HAP-1 (cell line): Measurements from ENCODE around the gene MFRP.
A peak's percentile ranks its signal among the peaks of the same experiment; 100 is the strongest.
"Not testable (repeated sequence)": the region's sequence is repeated elsewhere in the genome, so short reads cannot be mapped to it uniquely, and the experiment has no call there.

ENCODE experiments used
- DNase-seq, 2 experiments: peaks; one replicate each; pipeline ENCODE4 v3.0.0-alpha.2; 2016 to 2020; ENCODE audit warnings: low spot score in 2 of 2
- H3K27me3 ChIP-seq: fragments of 250-450 bp; sonication (Bioruptor Pico); 2 replicates; pipeline ENCODE4 v1.5.1; 2020; ENCODE audit warnings: low read depth, mild to moderate bottlenecking, moderate library complexity
- H3K36me3 ChIP-seq: fragments of 250-450 bp; sonication (Bioruptor Pico); replicated peaks from 2 replicates; pipeline ENCODE4 v1.5.1; 2020; ENCODE audit warnings: mild to moderate bottlenecking
- H3K4me1 ChIP-seq: fragments of 250-450 bp; sonication (Bioruptor Pico); 2 replicates; pipeline ENCODE4 v1.5.1; 2020; ENCODE audit warnings: mild to moderate bottlenecking
- H3K4me3 ChIP-seq: fragments of 250-450 bp; sonication (Bioruptor Pico); 2 replicates; pipeline ENCODE4 v1.5.1; 2020; ENCODE audit warnings: mild to moderate bottlenecking, moderate library complexity
- H3K9me3 ChIP-seq: fragments of 250-450 bp; sonication (Bioruptor Pico); 2 replicates; pipeline ENCODE4 v1.5.1; 2020; ENCODE audit warnings: mild to moderate bottlenecking, moderate library complexity
- in situ Hi-C: fragments of 300-500 bp; cut with MboI; formaldehyde crosslinking; loops from 3 replicates; pipeline ENCODE4 v1.14.3; 2020; ENCODE audit warnings: low sequenced_read_pairs, inconsistent platforms, mixed read lengths

The MFRP gene

GRCh38 chr11:119346605-119347004 is at the start of gene MFRP:
Gene MFRP (minus strand): TSS chr11:119346705. CDS start chr11:119346513, 192 bp downstream.
- no peaks in the 10 kb centered on the region for H3K9me3 ChIP-seq
- no peaks in the 10 kb centered on the region for H3K27me3 ChIP-seq
- no peaks in the 10 kb centered on the region for H3K36me3 ChIP-seq
- H3K4me3 ChIP-seq, result no peak within 1 kb of the TSS
- in situ Hi-C loops, result no loop called here
- no peaks in the 10 kb centered on the region for H3K4me1 ChIP-seq
- no peak for DNase-seq

GRCh38 chr11:119391275-119391674 is 44.8 kb upstream of the MFRP start:
- Histone ChIP-seq H3K36me3 (no peaks in the 10 kb centered on the region), H3K4me3 (no peak overlapping the region), H3K27me3 (no peaks in the 10 kb centered on the region), H3K9me3 (no peaks in the 10 kb centered on the region), H3K4me1 (no peaks in the 10 kb centered on the region)
- in situ Hi-C loops, result no loop called here
- no peak for DNase-seq

- Histone ChIP-seq H3K9me3 (no peaks in the 10 kb centered on the region), H3K4me1 (no peaks in the 10 kb centered on the region), H3K27me3 (no peaks in the 10 kb centered on the region), H3K4me3 (no peak overlapping the region), H3K36me3 (no peaks in the 10 kb centered on the region)
- peak in 1 of 2 experiments; percentile 48 for DNase-seq
- in situ Hi-C loops, result loop anchor here (10.0 kb wide), 1 partner anchor 65 kb away; no protein-coding TSS in a partner anchor
Observed at GRCh38 chr11:119389611-119390254, 43.2 kb upstream of the MFRP start.

GRCh38 chr11:119388103-119388502 is 41.6 kb upstream of the MFRP start:
- Histone ChIP-seq H3K36me3 (no peaks in the 10 kb centered on the region), H3K4me3 (no peak overlapping the region), H3K4me1 (no peaks in the 10 kb centered on the region), H3K27me3 (no peaks in the 10 kb centered on the region), H3K9me3 (no peaks in the 10 kb centered on the region)
- DNase-seq, result no peak
- in situ Hi-C loops, result loop anchor here (10.0 kb wide), 1 partner anchor 63 kb away; no protein-coding TSS in a partner anchor

GRCh38 chr11:119384332-119384731 is 37.8 kb upstream of the MFRP start:
- H3K4me3 ChIP-seq, result no peak overlapping the region
- in situ Hi-C loops, result loop anchor here (10.0 kb wide), 1 partner anchor 60 kb away; no protein-coding TSS in a partner anchor
- H3K27me3 ChIP-seq, result no peaks in the 10 kb centered on the region
- no peaks in the 10 kb centered on the region; the same call in 1 of the 2 replicates for H3K9me3 ChIP-seq
- no peaks in the 10 kb centered on the region for H3K36me3 ChIP-seq
- H3K4me1 ChIP-seq, result peaks cover 15% of the 10 kb centered on the region
- DNase-seq, result no peak

- not testable (repeated sequence) for H3K36me3 ChIP-seq, H3K27me3 ChIP-seq, DNase-seq, H3K9me3 ChIP-seq
- peaks cover 15% of the 10 kb centered on the region for H3K4me1 ChIP-seq
- H3K4me3 ChIP-seq, result peak overlapping the region; percentile 42; the same call in 1 of the 2 replicates
- in situ Hi-C loops, result loop anchor here (10.0 kb wide), 1 partner anchor 58 kb away; no protein-coding TSS in a partner anchor
Observed at GRCh38 chr11:119382513-119382912, 36.0 kb upstream of the MFRP start.

GRCh38 chr11:119382101-119382500 is 35.6 kb upstream of the MFRP start:
- in situ Hi-C loops, result loop anchor here (10.0 kb wide), 1 partner anchor 57 kb away; no protein-coding TSS in a partner anchor
- no peaks in the 10 kb centered on the region for H3K36me3 ChIP-seq
- no peaks in the 10 kb centered on the region for H3K27me3 ChIP-seq
- H3K4me3 ChIP-seq, result peak overlapping the region; percentile 42
- peaks cover 15% of the 10 kb centered on the region for H3K4me1 ChIP-seq
- DNase-seq, result peak in 1 of 2 experiments; percentile 6
- no peaks in the 10 kb centered on the region; the same call in 1 of the 2 replicates for H3K9me3 ChIP-seq

- Histone ChIP-seq H3K36me3 (no peaks in the 10 kb centered on the region), H3K4me3 (peak within 1 kb of the TSS; percentile 42), H3K4me1 (peaks cover 15% of the 10 kb centered on the region), H3K27me3 (no peaks in the 10 kb centered on the region), H3K9me3 (no peaks in the 10 kb centered on the region; the same call in 1 of the 2 replicates)
- in situ Hi-C loops, result loop anchor here (10.0 kb wide), 1 partner anchor 57 kb away; no protein-coding TSS in a partner anchor
- peak; percentile 88 to 97 for DNase-seq
Observed at GRCh38 chr11:119381181-119381988, 34.9 kb upstream of the MFRP start, which contains the start of gene USP2. Gene USP2 (minus strand): TSS chr11:119381690. CDS start chr11:119373480, 8,210 bp downstream.

GRCh38 chr11:119380827-119381180 is 34.3 kb upstream of the MFRP start:
- in situ Hi-C loops, result loop anchor here (10.0 kb wide), 1 partner anchor 56 kb away; no protein-coding TSS in a partner anchor
- DNase-seq, result peak; percentile 47 to 60
- H3K36me3 ChIP-seq, result no peaks in the 10 kb centered on the region
- no peaks in the 10 kb centered on the region for H3K27me3 ChIP-seq
- H3K4me1 ChIP-seq, result peaks cover 15% of the 10 kb centered on the region
- H3K9me3 ChIP-seq, result no peaks in the 10 kb centered on the region; the same call in 1 of the 2 replicates
- H3K4me3 ChIP-seq, result peak overlapping the region; percentile 42

GRCh38 chr11:119380160-119380826 is 33.8 kb upstream of the MFRP start:
- in situ Hi-C loops, result loop anchor here (10.0 kb wide), 1 partner anchor 55 kb away; no protein-coding TSS in a partner anchor
- Histone ChIP-seq H3K36me3 (no peaks in the 10 kb centered on the region), H3K9me3 (no peaks in the 10 kb centered on the region; the same call in 1 of the 2 replicates), H3K4me1 (peaks cover 15% of the 10 kb centered on the region), H3K4me3 (peak overlapping the region; percentile 42), H3K27me3 (no peaks in the 10 kb centered on the region)
- peak in 1 of 2 experiments; percentile 6 for DNase-seq

- no peak overlapping the region for H3K4me3 ChIP-seq
- DNase-seq, result peak in 1 of 2 experiments; percentile 6
- peaks cover 15% of the 10 kb centered on the region for H3K4me1 ChIP-seq
- H3K36me3 ChIP-seq, result no peaks in the 10 kb centered on the region
- no peaks in the 10 kb centered on the region; the same call in 1 of the 2 replicates for H3K9me3 ChIP-seq
- in situ Hi-C loops, result no loop called here
- no peaks in the 10 kb centered on the region for H3K27me3 ChIP-seq
Observed at GRCh38 chr11:119378851-119379465, 32.5 kb upstream of the MFRP start.

GRCh38 chr11:119377961-119378667 is 31.6 kb upstream of the MFRP start:
- Histone ChIP-seq H3K4me3 (no peak overlapping the region), H3K36me3 (no peaks in the 10 kb centered on the region), H3K4me1 (peaks cover 15% of the 10 kb centered on the region), H3K9me3 (no peaks in the 10 kb centered on the region; the same call in 1 of the 2 replicates), H3K27me3 (no peaks in the 10 kb centered on the region)
- in situ Hi-C loops, result no loop called here
- DNase-seq, result no peak
